Adrenal gland (tissue), 5 donors: Measurements from ENCODE around the gene OR2A2.

ENCODE experiments used
- CTCF ChIP-seq, 6 experiments: fragments of 450-650 bp in 4 of 6; fragments of 200-600 bp in 2 of 6; sonication (generic) in 1 of 6; IDR thresholded peaks; 1 replicate in 5 of 6; 2 replicates in 1 of 6; pipeline versions ENCODE4 v1.5.1 to v1.8.0; 2016 to 2021; ENCODE audit warnings: antibody characterized with exemption in 6 of 6, mild to moderate bottlenecking in 2 of 6, moderate library complexity in 1 of 6
- POLR2A ChIP-seq, 2 donors: fragments of 450-650 bp; IDR thresholded peaks; one replicate each; pipeline ENCODE4 v1.6.1; 2017; ENCODE audit warnings: antibody characterized with exemption in 2 of 2, mild to moderate bottlenecking in 2 of 2, moderate library complexity in 1 of 2
- donor health status: DM: no; HTN: no; CAD: no.

- TF ChIP-seq CTCF (IDR thresholded peaks at IDR 0.05) (no peak), POLR2A (IDR thresholded peaks at IDR 0.05) (no peak)
These were observed 8.8 kb upstream of the OR2A2 start for GRCh38 chr7:144100607-144101006.
